GM12864 (cell line): ENCODE measurements around the gene SV2C.

Source experiments
- DNase-seq: peaks from one replicate; pipeline ENCODE4 v3.0.0-alpha.2; 2011; ENCODE audit warnings: low read depth
- H3K4me3 ChIP-seq: 2 replicates; pipeline ENCODE4 v1.5.1; 2011; ENCODE audit warnings: mild to moderate bottlenecking, low read depth, low read length, control low read depth
- CTCF ChIP-seq: IDR thresholded peaks from 2 replicates; pipeline ENCODE4 v1.5.1; 2011; ENCODE audit warnings: low read depth, mild to moderate bottlenecking, moderate library complexity, low read length, control low read depth, inconsistent platforms; ENCODE audit errors: missing control alignments

The SV2C gene

DNA sequence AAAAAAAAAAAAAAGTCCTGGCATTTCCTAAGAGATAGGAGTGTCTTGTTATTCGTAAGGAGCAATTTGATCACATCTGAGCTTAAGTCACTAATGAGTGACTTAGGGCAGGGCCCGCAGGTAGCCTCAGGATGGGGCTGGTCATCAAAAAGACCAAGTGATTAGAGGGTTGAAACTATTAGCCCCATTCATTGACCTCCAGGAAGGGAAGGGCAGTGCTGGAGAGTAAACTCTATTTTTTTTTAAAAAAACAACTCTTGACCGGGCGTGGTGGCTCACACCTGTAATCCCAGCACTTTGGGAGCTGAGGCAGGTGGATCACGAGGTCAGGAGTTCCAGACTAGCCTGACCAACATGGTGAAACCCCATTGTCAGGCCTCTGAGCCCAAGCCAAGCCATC lies 273.7 kb downstream of the SV2C start:
- no peak for TF ChIP-seq CTCF
- no peak for DNase-seq

DNA sequence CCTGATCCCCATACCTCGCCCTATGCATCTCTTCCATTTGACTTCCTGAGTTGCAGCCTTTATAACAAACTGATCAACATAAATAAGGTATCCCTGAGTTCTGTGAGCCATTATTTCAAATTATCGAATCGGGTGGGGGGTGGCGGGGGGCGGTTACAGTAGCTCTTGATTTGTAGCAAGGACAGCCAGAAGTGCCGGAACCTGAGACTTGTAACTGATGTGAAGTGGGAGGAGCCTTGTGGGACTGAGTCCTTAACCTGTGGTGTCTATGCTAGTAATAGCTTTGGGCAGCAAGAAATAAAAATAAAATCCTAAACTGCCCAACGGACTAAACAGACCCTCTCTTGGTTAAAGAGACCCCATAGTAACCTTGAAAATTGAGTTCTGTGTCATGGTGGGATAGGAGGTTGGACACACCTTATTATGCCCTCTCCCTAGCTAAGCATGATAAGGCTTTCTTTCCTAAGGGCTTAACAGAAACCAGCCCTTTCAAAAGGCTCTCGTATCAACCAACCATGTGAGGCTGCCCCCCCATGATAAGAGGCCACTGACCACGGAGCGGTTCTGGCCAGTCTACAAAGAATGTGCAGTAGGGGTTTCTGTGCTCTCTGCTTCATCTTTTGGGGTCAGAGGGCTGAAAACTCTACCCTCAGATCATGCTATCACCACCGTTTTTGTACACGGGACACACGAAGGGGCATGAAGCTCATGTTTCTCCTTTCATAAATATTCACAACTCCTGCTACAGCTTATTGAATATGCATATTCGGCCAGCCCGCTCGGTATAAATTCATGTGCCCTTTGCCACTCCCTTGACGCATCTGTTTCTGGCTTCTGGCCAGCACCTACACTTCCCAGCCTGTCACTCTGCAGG lies 280.4 kb downstream of the SV2C start:
- no peak overlapping the region for H3K4me3 ChIP-seq
- DNase-seq, result no peak
- no peak for TF ChIP-seq CTCF

More for the DNA sequence above, 273.7 kb downstream of the SV2C start:
- no peak overlapping the region for H3K4me3 ChIP-seq

DNA sequence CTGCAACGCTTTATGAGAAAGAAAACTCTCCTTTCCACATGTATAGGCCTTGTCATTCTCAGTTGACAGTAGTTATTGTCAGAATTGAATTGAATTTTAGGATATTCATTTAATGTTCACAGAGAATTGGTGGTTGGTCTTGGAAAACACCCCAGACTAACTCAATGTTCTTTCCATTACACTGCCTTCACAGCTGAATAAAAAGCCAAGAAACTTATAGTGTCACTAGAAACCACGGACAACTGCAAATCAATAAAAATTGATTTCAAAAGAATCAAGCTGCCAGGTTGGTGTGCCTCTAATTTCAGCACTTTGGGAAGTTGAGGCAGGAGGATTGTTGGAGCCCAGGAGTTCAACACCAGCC lies 281.0 kb downstream of the SV2C start:
- no peak overlapping the region for H3K4me3 ChIP-seq
- TF ChIP-seq CTCF, result no peak
- DNase-seq, result no peak

- DNase-seq, result no peak
- no peak overlapping the region for H3K4me3 ChIP-seq
- no peak for TF ChIP-seq CTCF
These were observed 282.4 kb downstream of the SV2C start for GRCh38 chr5:76365561-76365960.

DNA sequence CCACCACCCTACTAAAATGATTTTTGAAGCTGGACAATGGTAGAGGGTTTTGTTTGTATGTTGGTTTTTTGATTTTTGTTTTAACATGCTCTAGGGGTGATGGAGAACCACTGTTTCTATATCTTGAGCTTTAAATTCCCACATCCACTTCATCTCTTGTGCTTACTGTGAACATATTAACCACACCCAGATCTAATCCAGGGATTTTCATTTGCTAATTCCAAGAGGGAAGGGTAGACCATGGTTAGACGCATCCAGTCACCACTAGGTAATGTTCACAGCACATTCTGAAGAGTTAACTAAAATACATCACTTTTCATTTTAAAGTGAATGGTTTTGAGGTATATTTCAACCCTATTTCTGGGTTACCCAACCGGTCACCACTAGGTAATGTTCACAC lies 283.4 kb downstream of the SV2C start:
- no peak for TF ChIP-seq CTCF
- DNase-seq, result no peak
- H3K4me3 ChIP-seq, result no peak overlapping the region

GRCh38 chr5:76367623-76368371 lies 284.6 kb downstream of the SV2C start:
- H3K4me3 ChIP-seq, result no peak overlapping the region
- DNase-seq, result no peak
- TF ChIP-seq CTCF, result no peak
